ENCODE results near the gene ARMH1.
A peak's percentile ranks its signal among the peaks of the same experiment; 100 is the strongest.
"Not testable (repeated sequence)": the region's sequence is repeated elsewhere in the genome, so short reads cannot be mapped to it uniquely, and the experiment has no call there.

The ARMH1 gene

GRCh38 chr1:44645476-44646244 lies 28.9 kb upstream of the ARMH1 start:
- no peak for DNase-seq

GRCh38 chr1:44646261-44647110 lies 28.0 kb upstream of the ARMH1 start:
- DNase-seq, result no peak

GRCh38 chr1:44647896-44648295 lies 26.6 kb upstream of the ARMH1 start:
- no peak for DNase-seq

GRCh38 chr1:44648529-44649250 lies 25.8 kb upstream of the ARMH1 start:
- no peak for DNase-seq

GRCh38 chr1:44649788-44650158 lies 24.7 kb upstream of the ARMH1 start:
- no peak for DNase-seq

- DNase-seq, result no peak
Measured at GRCh38 chr1:44650159-44650831, 24.2 kb upstream of the ARMH1 start.

- no peak for DNase-seq
Measured at GRCh38 chr1:44651069-44651468, 23.4 kb upstream of the ARMH1 start.

- peak; percentile 55 for DNase-seq
Measured at GRCh38 chr1:44652445-44653106, 21.9 kb upstream of the ARMH1 start.

- DNase-seq, result no peak
Measured at GRCh38 chr1:44653107-44653964, 21.2 kb upstream of the ARMH1 start.

GRCh38 chr1:44654621-44655187 lies 19.8 kb upstream of the ARMH1 start:
- DNase-seq, result no peak

GRCh38 chr1:44655609-44656008 lies 18.9 kb upstream of the ARMH1 start:
- DNase-seq, result no peak

GRCh38 chr1:44659566-44659965 lies 14.9 kb upstream of the ARMH1 start:
- DNase-seq, result no peak

- DNase-seq, result no peak
Measured at GRCh38 chr1:44660176-44660575, 14.3 kb upstream of the ARMH1 start.

- DNase-seq, result no peak
Measured at GRCh38 chr1:44661781-44662682, 12.5 kb upstream of the ARMH1 start.

GRCh38 chr1:44662683-44663030 lies 11.9 kb upstream of the ARMH1 start:
- no peak for DNase-seq

GRCh38 chr1:44663417-44663816 lies 11.1 kb upstream of the ARMH1 start:
- DNase-seq, result no peak

GRCh38 chr1:44664730-44665370 lies 9.7 kb upstream of the ARMH1 start:
- DNase-seq, result no peak

- DNase-seq, result not testable (repeated sequence)
Measured at GRCh38 chr1:44666719-44667118, 7.8 kb upstream of the ARMH1 start.

All from fibroblast of skin of right biceps (primary cell).